SU-DHL-6 (cell line): ENCODE results near the gene USP25.

Source experiments
- H2AFZ ChIP-seq: fragments of 200-600 bp; sonication (generic); 2 replicates; pipeline ENCODE4 v1.6.1; 2014; ENCODE audit warnings: low read depth, mild to moderate bottlenecking, moderate library complexity, mixed read lengths, antibody characterized with exemption, low read length; ENCODE audit not compliant: severe bottlenecking
- H3F3A ChIP-seq: fragments of 200-600 bp; shearing (Covaris generic); 2 replicates; pipeline ENCODE4 v1.6.0; 2016; ENCODE audit warnings: antibody characterized with exemption, mild to moderate bottlenecking; ENCODE audit not compliant: insufficient read depth
- H3K27ac ChIP-seq: fragments of 200-600 bp; sonication (generic); 2 replicates; pipeline ENCODE4 v1.5.1; 2016; ENCODE audit warnings: low read depth, mild to moderate bottlenecking, low read length, moderate library complexity, mixed read lengths
- H3K27me3 ChIP-seq: fragments of 200-600 bp; sonication (generic), shearing (Covaris generic); 2 replicates; pipeline ENCODE4 v1.6.0; 2014; ENCODE audit warnings: mild to moderate bottlenecking, low read length
- H3K36me3 ChIP-seq: fragments of 200-600 bp; sonication (generic); 2 replicates; pipeline ENCODE4 v1.6.1; 2014; ENCODE audit warnings: mild to moderate bottlenecking, low read length, mixed read lengths
- H3K4me2 ChIP-seq: fragments of 300-600, 200-600 bp; shearing (Covaris generic), sonication (generic); 2 replicates; pipeline ENCODE4 v1.6.0; 2014; ENCODE audit warnings: low read length, low read depth, mild to moderate bottlenecking; ENCODE audit not compliant: poor library complexity, severe bottlenecking
- H3K4me3 ChIP-seq: fragments of 200-600 bp; sonication (generic); 2 replicates; pipeline ENCODE4 v1.5.1; 2014; ENCODE audit warnings: antibody characterized with exemption, low read length, mild to moderate bottlenecking, mixed read lengths; ENCODE audit not compliant: insufficient read depth, poor library complexity, severe bottlenecking
- H3K79me2 ChIP-seq: fragments of 200-600 bp; sonication (generic); 2 replicates; pipeline ENCODE4 v1.6.1; 2014; ENCODE audit warnings: mild to moderate bottlenecking, low read length, moderate library complexity; ENCODE audit not compliant: insufficient read depth
- H3K9ac ChIP-seq: fragments of 200-600 bp; sonication (generic); 2 replicates; pipeline ENCODE4 v1.7.0; 2014; ENCODE audit warnings: mild to moderate bottlenecking, low read length
- H3K9me2 ChIP-seq: fragments of 200-600 bp; sonication (generic); replicated peaks from 2 replicates; pipeline ENCODE4 v1.6.1; 2014; ENCODE audit warnings: low read length; ENCODE audit not compliant: insufficient read depth
- H3K9me3 ChIP-seq: fragments of 200-600 bp; sonication (generic); 2 replicates; pipeline ENCODE4 v1.6.1; 2014; ENCODE audit warnings: low read length, mixed read lengths; ENCODE audit not compliant: insufficient read depth
- H4K20me1 ChIP-seq: fragments of 200-600 bp; sonication (generic); 2 replicates; pipeline ENCODE4 v1.6.1; 2014; ENCODE audit warnings: low read depth, mild to moderate bottlenecking, antibody characterized with exemption, low read length, moderate library complexity, mixed read lengths
- CTCF ChIP-seq: fragments of 200-600 bp; sonication (generic); IDR thresholded peaks from one replicate; pipeline ENCODE4 v1.5.1; 2017; ENCODE audit warnings: antibody characterized with exemption, mild to moderate bottlenecking, low read length, moderate library complexity; ENCODE audit not compliant: insufficient read depth, poor library complexity, severe bottlenecking
- EZH2phosphoT487 ChIP-seq: fragments of 200-600 bp; sonication (generic), shearing (Covaris generic); conservative IDR thresholded peaks from 2 replicates; pipeline ENCODE4 v1.6.1; 2018; ENCODE audit warnings: mild to moderate bottlenecking, antibody characterized with exemption, low read length, moderate library complexity, mixed read lengths

Gene USP25

GRCh38 chr21:15874615-15875014 is 144.8 kb downstream of the USP25 start:
- Histone ChIP-seq H3K27me3 (no peaks in the 10 kb centered on the region), H3K4me2 (no peak overlapping the region), H3K36me3 (peaks cover 22% of the 10 kb centered on the region; the same call in 1 of the 2 replicates), H4K20me1 (no peaks in the 10 kb centered on the region), H3K4me3 (no peak overlapping the region), H3K79me2 (no peaks in the 10 kb centered on the region), H3K9me3 (no peaks in the 10 kb centered on the region), H3K9ac (no peak overlapping the region), H3F3A (no peaks in the 10 kb centered on the region), H3K9me2 (no peaks in the 10 kb centered on the region), H3K27ac (no peak overlapping the region), H2AFZ (no peak overlapping the region)
- TF ChIP-seq EZH2phosphoT487, result no peak
- no peak for TF ChIP-seq CTCF

GRCh38 chr21:15875286-15875685 is 145.5 kb downstream of the USP25 start:
- Histone ChIP-seq H3K79me2 (no peaks in the 10 kb centered on the region), H4K20me1 (no peaks in the 10 kb centered on the region), H3K36me3 (peaks cover 23% of the 10 kb centered on the region; the same call in 1 of the 2 replicates), H3K9me3 (no peaks in the 10 kb centered on the region), H3K4me2 (no peak overlapping the region), H2AFZ (no peak overlapping the region), H3F3A (no peaks in the 10 kb centered on the region), H3K9ac (no peak overlapping the region), H3K9me2 (no peaks in the 10 kb centered on the region), H3K27me3 (no peaks in the 10 kb centered on the region), H3K27ac (no peak overlapping the region), H3K4me3 (no peak overlapping the region)
- TF ChIP-seq EZH2phosphoT487, result no peak
- TF ChIP-seq CTCF, result no peak

GRCh38 chr21:15893902-15894301 is 164.1 kb downstream of the USP25 start:
- Histone ChIP-seq H2AFZ (no peak overlapping the region), H3F3A (no peaks in the 10 kb centered on the region), H4K20me1 (no peaks in the 10 kb centered on the region), H3K9ac (no peak overlapping the region), H3K9me3 (no peaks in the 10 kb centered on the region), H3K4me2 (no peak overlapping the region), H3K79me2 (no peaks in the 10 kb centered on the region), H3K9me2 (no peaks in the 10 kb centered on the region), H3K27me3 (no peaks in the 10 kb centered on the region), H3K27ac (no peak overlapping the region), H3K36me3 (no peaks in the 10 kb centered on the region), H3K4me3 (no peak overlapping the region)
- TF ChIP-seq CTCF (no peak), EZH2phosphoT487 (no peak)

- no peaks in the 10 kb centered on the region for H3K9me2 ChIP-seq
- H3F3A ChIP-seq, result no peaks in the 10 kb centered on the region
- no peak overlapping the region for H3K4me2 ChIP-seq
- no peaks in the 10 kb centered on the region for H3K79me2 ChIP-seq
- no peak overlapping the region for H3K9ac ChIP-seq
- no peaks in the 10 kb centered on the region for H3K27me3 ChIP-seq
- peak; percentile 16 for TF ChIP-seq CTCF
- TF ChIP-seq EZH2phosphoT487, result no peak
- no peak overlapping the region for H2AFZ ChIP-seq
- H3K9me3 ChIP-seq, result no peaks in the 10 kb centered on the region
- H3K4me3 ChIP-seq, result no peak overlapping the region
- H3K36me3 ChIP-seq, result no peaks in the 10 kb centered on the region
- H4K20me1 ChIP-seq, result no peaks in the 10 kb centered on the region
- H3K27ac ChIP-seq, result no peak overlapping the region
These were observed 164.8 kb downstream of the USP25 start for GRCh38 chr21:15894596-15894995.
